Measurements from ENCODE around the gene CNTNAP2. TPM values are rescaled to one million over a fixed set of nuclear protein-coding genes. Genes with fewer than 3 reads are reported as not detected.
A peak's percentile ranks its signal among the peaks of the same experiment; 100 is the strongest.

CNTNAP2 gene
- total and polyA plus RNA-seq, 2 of the 13 experiments (the other 11 are each of a cell fraction or from before 2014, with no cell fraction given): 0.40 to 0.42 TPM

- Histone ChIP-seq H3K36me3 (replicated peaks in 1 of 2; ENCODE audit: control insufficient read depth in 1 of 2, insufficient read depth in 2 of 2, low read length in 2 of 2) (no peaks in the 10 kb centered on the region), H3K4me2 (ENCODE audit: low read depth, low read length) (0 out of 2 replicates have a peak overlapping the region, but pooled peaks have one; percentile 10), H3K4me3 (replicated peaks in 1 of 3; ENCODE audit: insufficient read depth in 1 of 3, low read depth in 2 of 3, low read length in 3 of 3) (no peak overlapping the region; a peak in 1 of 6 replicates), H3K9ac (ENCODE audit: insufficient read depth, low read depth, low read length) (no peak overlapping the region), H3K79me2 (ENCODE audit: insufficient read depth, low read length) (no peaks in the 10 kb centered on the region), H3K27ac (ENCODE audit: extremely low read length, insufficient read depth, low read length) (no peak overlapping the region), H4K20me1 (ENCODE audit: insufficient read depth, low read length) (no peaks in the 10 kb centered on the region), H3K9me3 (ENCODE audit: low read length) (peaks cover 49% of the 10 kb centered on the region), H3K27me3 (ENCODE audit: control insufficient read depth in 1 of 2, insufficient read depth in 2 of 2, low read length in 2 of 2) (no peaks in the 10 kb centered on the region), H2AFZ (ENCODE audit: low read length) (no peak overlapping the region), H3K4me1 (ENCODE audit: insufficient read depth, low read length) (peaks cover 5% of the 10 kb centered on the region; the same call in 1 of the 2 replicates)
- BruUV-seq (replicated peaks): no TSS peak
- WGBS (ENCODE audit: low lambda C conversion rate): 4% methylated on average over 6 of the region's 6 CpGs
- ChIA-PET CTCF (ENCODE audit: low intra/inter-chr PET ratio, low total read pairs) (no interaction called here), POLR2A (no interaction called here)
- in situ Hi-C loops (cut with HindIII; ENCODE audit: extremely low pct_ligation_motif_present, low pct_unique_long_range_greater_than_20kb): no loop called here
- DNase-seq (ENCODE audit: low spot score) (no peak), ATAC-seq (no peak), FAIRE-seq (no peak)
- TF ChIP-seq SOX5 (CRISPR knock-in tag; IDR thresholded peaks at IDR 0.05; ENCODE audit: borderline replicate concordance) (peak; percentile 46; the same call in 1 of the 2 replicates), IRF9 (CRISPR knock-in tag; IDR thresholded peaks at IDR 0.05; ENCODE audit: borderline replicate concordance) (no peak)
- intact Hi-C loops (cut with micrococcal nuclease; ENCODE audit: unreplicated experiment): no loop called here
Observed at GRCh38 chr7:146146831-146147486, 30.4 kb downstream of the CNTNAP2 start.

GRCh38 chr7:146150153-146150552 lies 33.6 kb downstream of the CNTNAP2 start:
- H3K79me2 ChIP-seq (ENCODE audit: insufficient read depth, low read length): no peaks in the 10 kb centered on the region
- peaks cover 5% of the 10 kb centered on the region; the same call in 1 of the 2 replicates for H3K4me1 ChIP-seq (ENCODE audit: insufficient read depth, low read length)
- H3K4me2 ChIP-seq (ENCODE audit: low read depth, low read length): no peak overlapping the region
- DNase-seq (ENCODE audit: low spot score) (no peak), ATAC-seq (no peak), FAIRE-seq (no peak)
- ChIA-PET CTCF (ENCODE audit: low intra/inter-chr PET ratio, low total read pairs) (no interaction called here), POLR2A (no interaction called here)
- no peak overlapping the region for H3K27ac ChIP-seq (ENCODE audit: extremely low read length, insufficient read depth, low read length)
- no peak overlapping the region for H3K4me3 ChIP-seq (replicated peaks in 1 of 3; ENCODE audit: insufficient read depth in 1 of 3, low read depth in 2 of 3, low read length in 3 of 3)
- H3K9ac ChIP-seq (ENCODE audit: insufficient read depth, low read depth, low read length): no peak overlapping the region
- BruUV-seq (replicated peaks): no TSS peak
- H3K36me3 ChIP-seq (replicated peaks in 1 of 2; ENCODE audit: control insufficient read depth in 1 of 2, insufficient read depth in 2 of 2, low read length in 2 of 2): no peaks in the 10 kb centered on the region
- in situ Hi-C loops (cut with HindIII; ENCODE audit: extremely low pct_ligation_motif_present, low pct_unique_long_range_greater_than_20kb) (no loop called here), intact Hi-C loops (cut with micrococcal nuclease; ENCODE audit: unreplicated experiment) (no loop called here)
- H2AFZ ChIP-seq (ENCODE audit: low read length): no peak overlapping the region
- H3K9me3 ChIP-seq (ENCODE audit: low read length): peaks cover 56% of the 10 kb centered on the region
- H4K20me1 ChIP-seq (ENCODE audit: insufficient read depth, low read length): no peaks in the 10 kb centered on the region
- H3K27me3 ChIP-seq (ENCODE audit: control insufficient read depth in 1 of 2, insufficient read depth in 2 of 2, low read length in 2 of 2): no peaks in the 10 kb centered on the region
- TF ChIP-seq NONO (IDR thresholded peaks at IDR 0.05) (no peak), NONO (CRISPR knock-in tag; conservative IDR thresholded peaks at IDR 0.05) (no peak), ZNF3 (CRISPR knock-in tag; IDR thresholded peaks at IDR 0.05) (no peak), EZH2 (conservative IDR thresholded peaks at IDR 0.05; ENCODE audit: low read depth, low read length) (no peak), PRDM15 (CRISPR knock-in tag; IDR thresholded peaks at IDR 0.05) (no peak), ATAD3A (CRISPR knock-in tag; IDR thresholded peaks at IDR 0.05) (no peak), MTA3 (CRISPR knock-in tag; IDR thresholded peaks at IDR 0.05) (no peak), MAFG (CRISPR knock-in tag; IDR thresholded peaks at IDR 0.05) (no peak), ZNF17 (CRISPR knock-in tag; IDR thresholded peaks at IDR 0.05) (no peak), ZNF572 (CRISPR knock-in tag; IDR thresholded peaks at IDR 0.05) (no peak)
- TF ChIP-seq, protein P1, sequence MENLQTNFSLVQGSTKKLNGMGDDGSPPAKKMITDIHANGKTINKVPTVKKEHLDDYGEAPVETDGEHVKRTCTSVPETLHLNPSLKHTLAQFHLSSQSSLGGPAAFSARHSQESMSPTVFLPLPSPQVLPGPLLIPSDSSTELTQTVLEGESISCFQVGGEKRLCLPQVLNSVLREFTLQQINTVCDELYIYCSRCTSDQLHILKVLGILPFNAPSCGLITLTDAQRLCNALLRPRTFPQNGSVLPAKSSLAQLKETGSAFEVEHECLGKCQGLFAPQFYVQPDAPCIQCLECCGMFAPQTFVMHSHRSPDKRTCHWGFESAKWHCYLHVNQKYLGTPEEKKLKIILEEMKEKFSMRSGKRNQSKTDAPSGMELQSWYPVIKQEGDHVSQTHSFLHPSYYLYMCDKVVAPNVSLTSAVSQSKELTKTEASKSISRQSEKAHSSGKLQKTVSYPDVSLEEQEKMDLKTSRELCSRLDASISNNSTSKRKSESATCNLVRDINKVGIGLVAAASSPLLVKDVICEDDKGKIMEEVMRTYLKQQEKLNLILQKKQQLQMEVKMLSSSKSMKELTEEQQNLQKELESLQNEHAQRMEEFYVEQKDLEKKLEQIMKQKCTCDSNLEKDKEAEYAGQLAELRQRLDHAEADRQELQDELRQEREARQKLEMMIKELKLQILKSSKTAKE (CRISPR knock-in tag; IDR thresholded peaks at IDR 0.05; ENCODE audit: borderline replicate concordance): no peak
